HL-60 (cell line): ENCODE measurements around the gene GAB1.

Experiments used
- DNase-seq, 2 experiments: peaks; one replicate each; pipeline ENCODE4 v3.0.0-alpha.2; 2010 to 2020; ENCODE audit warnings: low read depth in 1 of 2, low spot score in 1 of 2
- H3K27ac ChIP-seq: fragments of 250-450 bp; sonication (Bioruptor Pico); replicated peaks from 2 replicates; pipeline ENCODE4 v1.5.1; 2020; ENCODE audit warnings: mild to moderate bottlenecking, moderate library complexity
- H3K27me3 ChIP-seq: fragments of 250-450 bp; sonication (Bioruptor Pico); 2 replicates; pipeline ENCODE4 v1.5.1; 2021; ENCODE audit warnings: mild to moderate bottlenecking, moderate library complexity; ENCODE audit not compliant: insufficient read depth, poor library complexity, severe bottlenecking
- H3K4me3 ChIP-seq: replicated peaks from 2 replicates; pipeline ENCODE4 v1.5.1; 2011; ENCODE audit warnings: mild to moderate bottlenecking, control low read depth, low read length; ENCODE audit not compliant: insufficient read depth
- GABPA ChIP-seq: IDR thresholded peaks from 2 replicates; pipeline ENCODE4 v1.6.1; 2012; ENCODE audit warnings: low read depth
- POLR2AphosphoS5 ChIP-seq: IDR thresholded peaks from 2 replicates; pipeline ENCODE4 v1.6.1; 2012; ENCODE audit warnings: low read depth
- SPI1 ChIP-seq: IDR thresholded peaks from 2 replicates; pipeline ENCODE4 v1.6.1; 2012; ENCODE audit warnings: low read depth, mild to moderate bottlenecking, borderline replicate concordance
- TF ChIP-seq, protein P1 (sequence below): IDR thresholded peaks from 2 replicates; pipeline ENCODE4 v1.6.1; 2012; ENCODE audit warnings: low read depth; ENCODE audit not compliant: insufficient replicate concordance
- TF ChIP-seq, protein P2 (sequence below): IDR thresholded peaks from one replicate; pipeline ENCODE4 v1.5.1; 2011; ENCODE audit warnings: low read length, control low read depth, inconsistent platforms; ENCODE audit not compliant: insufficient read depth

The GAB1 gene

DNA sequence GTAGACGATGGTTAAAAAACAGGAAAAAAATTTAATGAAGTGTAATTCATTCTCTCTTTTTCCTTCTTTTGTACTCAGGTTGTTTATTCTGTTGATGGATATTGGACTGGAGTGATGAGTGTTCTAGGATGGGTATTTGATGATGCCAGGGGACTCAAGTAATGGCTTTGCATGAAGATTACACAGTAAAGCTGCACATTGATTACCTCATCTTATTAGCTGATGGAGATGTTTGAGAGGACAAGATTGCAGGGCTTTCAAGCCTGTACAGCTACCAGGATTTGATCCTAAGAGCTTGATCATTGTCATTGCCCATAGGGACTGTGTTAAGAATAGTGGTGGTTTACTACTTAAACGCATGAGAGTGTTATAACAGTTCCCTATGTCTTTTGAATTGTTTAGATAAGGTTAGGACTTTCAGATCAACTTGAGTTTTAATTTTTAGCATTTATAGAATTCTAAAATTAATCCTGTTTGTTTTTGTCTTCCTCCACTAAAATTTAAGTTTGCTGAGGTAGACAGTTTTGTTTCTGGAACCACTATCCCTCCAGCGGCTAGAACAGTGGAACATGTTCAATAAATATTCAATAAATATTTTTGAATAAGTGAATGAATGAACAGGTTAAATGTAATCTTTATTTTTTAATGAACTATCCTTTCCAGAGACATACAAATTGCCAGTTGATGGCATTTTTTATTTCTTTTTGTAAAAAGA lies 58.2 kb downstream of the GAB1 start:
- DNase-seq, result no peak
- H3K27ac ChIP-seq, result no peak overlapping the region
- TF ChIP-seq POLR2AphosphoS5 (no peak), GABPA (no peak), SPI1 (no peak)
- TF ChIP-seq, protein P1, sequence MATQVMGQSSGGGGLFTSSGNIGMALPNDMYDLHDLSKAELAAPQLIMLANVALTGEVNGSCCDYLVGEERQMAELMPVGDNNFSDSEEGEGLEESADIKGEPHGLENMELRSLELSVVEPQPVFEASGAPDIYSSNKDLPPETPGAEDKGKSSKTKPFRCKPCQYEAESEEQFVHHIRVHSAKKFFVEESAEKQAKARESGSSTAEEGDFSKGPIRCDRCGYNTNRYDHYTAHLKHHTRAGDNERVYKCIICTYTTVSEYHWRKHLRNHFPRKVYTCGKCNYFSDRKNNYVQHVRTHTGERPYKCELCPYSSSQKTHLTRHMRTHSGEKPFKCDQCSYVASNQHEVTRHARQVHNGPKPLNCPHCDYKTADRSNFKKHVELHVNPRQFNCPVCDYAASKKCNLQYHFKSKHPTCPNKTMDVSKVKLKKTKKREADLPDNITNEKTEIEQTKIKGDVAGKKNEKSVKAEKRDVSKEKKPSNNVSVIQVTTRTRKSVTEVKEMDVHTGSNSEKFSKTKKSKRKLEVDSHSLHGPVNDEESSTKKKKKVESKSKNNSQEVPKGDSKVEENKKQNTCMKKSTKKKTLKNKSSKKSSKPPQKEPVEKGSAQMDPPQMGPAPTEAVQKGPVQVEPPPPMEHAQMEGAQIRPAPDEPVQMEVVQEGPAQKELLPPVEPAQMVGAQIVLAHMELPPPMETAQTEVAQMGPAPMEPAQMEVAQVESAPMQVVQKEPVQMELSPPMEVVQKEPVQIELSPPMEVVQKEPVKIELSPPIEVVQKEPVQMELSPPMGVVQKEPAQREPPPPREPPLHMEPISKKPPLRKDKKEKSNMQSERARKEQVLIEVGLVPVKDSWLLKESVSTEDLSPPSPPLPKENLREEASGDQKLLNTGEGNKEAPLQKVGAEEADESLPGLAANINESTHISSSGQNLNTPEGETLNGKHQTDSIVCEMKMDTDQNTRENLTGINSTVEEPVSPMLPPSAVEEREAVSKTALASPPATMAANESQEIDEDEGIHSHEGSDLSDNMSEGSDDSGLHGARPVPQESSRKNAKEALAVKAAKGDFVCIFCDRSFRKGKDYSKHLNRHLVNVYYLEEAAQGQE, result no peak
- H3K27me3 ChIP-seq, result peaks cover 7% of the 10 kb centered on the region
- H3K4me3 ChIP-seq, result no peak overlapping the region

DNA sequence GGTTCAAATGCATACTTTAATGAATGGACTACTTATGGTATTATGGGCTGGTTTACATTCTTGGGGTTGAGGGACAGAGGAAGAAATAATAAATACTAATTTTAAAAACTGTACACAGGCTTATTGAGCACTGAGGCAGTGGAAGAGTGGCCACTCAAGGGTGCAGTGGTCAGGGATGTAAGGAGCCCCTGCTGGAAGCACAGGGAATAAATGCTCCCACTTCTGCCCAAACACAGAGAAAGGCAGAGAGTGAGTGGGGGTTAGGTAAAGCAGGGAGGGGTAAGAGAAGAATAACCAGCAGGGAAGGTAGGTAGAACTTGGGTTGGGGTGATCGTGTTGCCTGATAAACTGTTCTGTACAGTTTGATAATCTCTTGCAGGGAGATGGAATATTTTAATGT lies 60.0 kb downstream of the GAB1 start:
- peaks cover 5% of the 10 kb centered on the region for H3K27me3 ChIP-seq
- no peak overlapping the region for H3K27ac ChIP-seq
- DNase-seq, result no peak
- H3K4me3 ChIP-seq, result no peak overlapping the region
- TF ChIP-seq, protein P1, result no peak
- TF ChIP-seq GABPA, result no peak
- TF ChIP-seq, protein P2, sequence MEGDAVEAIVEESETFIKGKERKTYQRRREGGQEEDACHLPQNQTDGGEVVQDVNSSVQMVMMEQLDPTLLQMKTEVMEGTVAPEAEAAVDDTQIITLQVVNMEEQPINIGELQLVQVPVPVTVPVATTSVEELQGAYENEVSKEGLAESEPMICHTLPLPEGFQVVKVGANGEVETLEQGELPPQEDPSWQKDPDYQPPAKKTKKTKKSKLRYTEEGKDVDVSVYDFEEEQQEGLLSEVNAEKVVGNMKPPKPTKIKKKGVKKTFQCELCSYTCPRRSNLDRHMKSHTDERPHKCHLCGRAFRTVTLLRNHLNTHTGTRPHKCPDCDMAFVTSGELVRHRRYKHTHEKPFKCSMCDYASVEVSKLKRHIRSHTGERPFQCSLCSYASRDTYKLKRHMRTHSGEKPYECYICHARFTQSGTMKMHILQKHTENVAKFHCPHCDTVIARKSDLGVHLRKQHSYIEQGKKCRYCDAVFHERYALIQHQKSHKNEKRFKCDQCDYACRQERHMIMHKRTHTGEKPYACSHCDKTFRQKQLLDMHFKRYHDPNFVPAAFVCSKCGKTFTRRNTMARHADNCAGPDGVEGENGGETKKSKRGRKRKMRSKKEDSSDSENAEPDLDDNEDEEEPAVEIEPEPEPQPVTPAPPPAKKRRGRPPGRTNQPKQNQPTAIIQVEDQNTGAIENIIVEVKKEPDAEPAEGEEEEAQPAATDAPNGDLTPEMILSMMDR, result no peak
- TF ChIP-seq POLR2AphosphoS5, result no peak
- no peak for TF ChIP-seq SPI1

DNA sequence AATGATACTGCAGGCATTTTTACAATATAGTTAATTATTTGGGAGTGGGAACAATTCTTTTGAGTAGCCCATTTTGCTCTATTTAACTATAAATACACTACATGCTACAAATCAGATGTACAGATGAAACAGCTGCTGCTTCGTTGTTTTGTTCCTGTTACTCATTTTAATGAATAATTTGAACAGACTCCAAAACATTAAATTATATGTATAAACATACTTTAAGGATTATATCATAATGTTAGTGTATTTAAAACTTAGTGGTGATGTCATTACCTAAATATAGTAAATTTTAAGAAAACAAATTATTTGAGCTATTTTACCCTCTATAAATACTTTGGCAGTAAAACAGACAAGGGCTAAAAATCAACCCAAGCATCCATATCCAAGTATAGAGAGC lies 60.7 kb downstream of the GAB1 start:
- Histone ChIP-seq H3K27me3 (peaks cover under 1% of the 10 kb centered on the region), H3K27ac (no peak overlapping the region), H3K4me3 (no peak overlapping the region)
- TF ChIP-seq SPI1 (no peak), GABPA (no peak), POLR2AphosphoS5 (no peak)
- TF ChIP-seq, protein P2, result no peak
- TF ChIP-seq, protein P1, result no peak
- DNase-seq, result no peak
